Measurements from ENCODE around the gene SEPTIN1. TPM values are rescaled to one million over a fixed set of nuclear protein-coding genes. Genes with fewer than 3 reads are reported as not detected.
A peak's percentile ranks its signal among the peaks of the same experiment; 100 is the strongest.

Gene SEPTIN1
- total RNA-seq, 1 experiment from 2014 or later, result 1.4 TPM

GRCh38 chr16:30430428-30430970 lies 48.1 kb upstream of the SEPTIN1 start:
- peaks cover 4 to 12% of the 10 kb centered on the region in 2 experiments; a peak in 3 of 4 replicates for H3K4me1 Mint-ChIP-seq
- Histone ChIP-seq H2BK20ac (ENCODE audit: low read depth, low read length, poor library complexity, severe bottlenecking) (no peak overlapping the region), H3K4ac (ENCODE audit: low read depth, low read length) (no peak overlapping the region), H3K27ac (ENCODE audit: insufficient read length, low read depth, low read length) (no peak overlapping the region), H3K14ac (ENCODE audit: insufficient read depth, low read length) (peak overlapping the region; percentile 87), H4K8ac (replicated peaks; ENCODE audit: insufficient read length, low read depth, low read length) (no peak overlapping the region), H3K27me3 (ENCODE audit: insufficient read depth, low read length) (no peaks in the 10 kb centered on the region), H3K23me2 (ENCODE audit: insufficient read length, low read depth, low read length, poor library complexity, severe bottlenecking) (peaks cover 9% of the 10 kb centered on the region), H2BK12ac (ENCODE audit: insufficient read length, low read depth, low read length) (no peak overlapping the region), H3K4me2 (ENCODE audit: insufficient read depth, insufficient read length, low read length) (peak overlapping the region; percentile 25), H2AK5ac (ENCODE audit: insufficient read length, low read length) (no peak overlapping the region), H2BK120ac (ENCODE audit: low read depth, low read length, poor library complexity, severe bottlenecking) (no peak overlapping the region), H4K20me1 (ENCODE audit: control insufficient read depth, insufficient read depth, insufficient read length) (no peaks in the 10 kb centered on the region), H4K91ac (ENCODE audit: insufficient read length, low read depth, low read length) (no peak overlapping the region), H3K56ac (ENCODE audit: insufficient read length, low read depth, low read length) (no peak overlapping the region), H3K23ac (ENCODE audit: insufficient read length, low read depth, low read length) (no peak overlapping the region), H4K5ac (ENCODE audit: insufficient read length, low read depth, low read length) (peak overlapping the region; percentile 27), H3K9me3 (ENCODE audit: control insufficient read depth, low read depth, low read length) (no peaks in the 10 kb centered on the region), H3K79me2 (ENCODE audit: insufficient read depth, low read length) (peaks cover 4% of the 10 kb centered on the region; the same call in 1 of the 2 replicates), H3K4me1 (ENCODE audit: insufficient read depth, low read length) (no peaks in the 10 kb centered on the region), H3K79me1 (ENCODE audit: insufficient read depth, low read depth, low read length, poor library complexity, severe bottlenecking) (peaks cover 8% of the 10 kb centered on the region), H3K18ac (ENCODE audit: insufficient read length, low read depth, low read length) (peak overlapping the region; percentile 64), H2AFZ (ENCODE audit: low read length) (peak overlapping the region; percentile 78), H3T11ph (ENCODE audit: low read length) (no peak overlapping the region), H2BK15ac (ENCODE audit: low read depth, low read length) (no peak overlapping the region), H3K9ac (ENCODE audit: extremely low read depth, insufficient read length, low read length) (no peak overlapping the region), H2BK5ac (ENCODE audit: insufficient read length, low read length) (no peak overlapping the region)
- peaks cover 16 to 24% (median 19%) of the 10 kb centered on the region in 3 experiments for H3K36me3 Mint-ChIP-seq (ENCODE audit: insufficient read depth in 1 of 3, low read depth in 3 of 3)
- TF ChIP-seq CTCF (conservative IDR thresholded peaks at IDR 0.05), result peak; percentile 52; the same call in 2 of the 3 replicates
- no peaks in the 10 kb centered on the region; a peak in 2 of 5 replicates for H3K9me3 Mint-ChIP-seq
- H3K27me3 Mint-ChIP-seq (ENCODE audit: low read depth), result peaks cover 28% of the 10 kb centered on the region
- DNase-seq, result no peak
- H3K4me3 Mint-ChIP-seq, result no peak overlapping the region
- WGBS (ENCODE audit: extremely low coverage, insufficient read length, low lambda C conversion rate), result no CpG with 5 or more reads among the region's 19 CpGs
- no peak overlapping the region for H3K27ac Mint-ChIP-seq
